ENCODE data around the gene MAPKAP1. TPM values are rescaled to one million over a fixed set of nuclear protein-coding genes. Genes with fewer than 3 reads are reported as not detected.

Gene MAPKAP1
- total RNA-seq, 1 donor from 2014 or later: 84.9 TPM

- Mint-ChIP-seq H3K36me3 (ENCODE audit: low read depth) (no peaks in the 10 kb centered on the region), H3K4me1 (no peaks in the 10 kb centered on the region), H3K27ac (no peak overlapping the region), H3K9me3 (no peaks in the 10 kb centered on the region), H3K4me3 (no peak overlapping the region), H3K27me3 (peaks cover 4% of the 10 kb centered on the region)
- TF ChIP-seq, protein P1, sequence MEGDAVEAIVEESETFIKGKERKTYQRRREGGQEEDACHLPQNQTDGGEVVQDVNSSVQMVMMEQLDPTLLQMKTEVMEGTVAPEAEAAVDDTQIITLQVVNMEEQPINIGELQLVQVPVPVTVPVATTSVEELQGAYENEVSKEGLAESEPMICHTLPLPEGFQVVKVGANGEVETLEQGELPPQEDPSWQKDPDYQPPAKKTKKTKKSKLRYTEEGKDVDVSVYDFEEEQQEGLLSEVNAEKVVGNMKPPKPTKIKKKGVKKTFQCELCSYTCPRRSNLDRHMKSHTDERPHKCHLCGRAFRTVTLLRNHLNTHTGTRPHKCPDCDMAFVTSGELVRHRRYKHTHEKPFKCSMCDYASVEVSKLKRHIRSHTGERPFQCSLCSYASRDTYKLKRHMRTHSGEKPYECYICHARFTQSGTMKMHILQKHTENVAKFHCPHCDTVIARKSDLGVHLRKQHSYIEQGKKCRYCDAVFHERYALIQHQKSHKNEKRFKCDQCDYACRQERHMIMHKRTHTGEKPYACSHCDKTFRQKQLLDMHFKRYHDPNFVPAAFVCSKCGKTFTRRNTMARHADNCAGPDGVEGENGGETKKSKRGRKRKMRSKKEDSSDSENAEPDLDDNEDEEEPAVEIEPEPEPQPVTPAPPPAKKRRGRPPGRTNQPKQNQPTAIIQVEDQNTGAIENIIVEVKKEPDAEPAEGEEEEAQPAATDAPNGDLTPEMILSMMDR (IDR thresholded peaks at IDR 0.05): no peak
- POLR2A ChIA-PET: no interaction called here
- intact Hi-C loops (cut with micrococcal nuclease): no loop called here
- ATAC-seq (ENCODE audit: low read depth) (no peak), DNase-seq (no peak)
- CTCF ChIA-PET: no interaction called here
These were observed 318.0 kb downstream of the MAPKAP1 start for GRCh38 chr9:125388978-125389377.

GRCh38 chr9:125387861-125388524, 319.0 kb downstream of the MAPKAP1 start:
- H3K27ac Mint-ChIP-seq: no peak overlapping the region
- no peak for DNase-seq
- H3K4me1 Mint-ChIP-seq: no peaks in the 10 kb centered on the region
- TF ChIP-seq, protein P1 (IDR thresholded peaks at IDR 0.05): no peak
- peaks cover 4% of the 10 kb centered on the region for H3K27me3 Mint-ChIP-seq
- no peak overlapping the region for H3K4me3 Mint-ChIP-seq
- no peak for ATAC-seq (ENCODE audit: low read depth)
- intact Hi-C loops (cut with micrococcal nuclease): no loop called here
- ChIA-PET CTCF (no interaction called here), POLR2A (no interaction called here)
- H3K36me3 Mint-ChIP-seq (ENCODE audit: low read depth): no peaks in the 10 kb centered on the region
- H3K9me3 Mint-ChIP-seq: no peaks in the 10 kb centered on the region

Other genes with a start within 250 kb of the MAPKAP1 start
- 23.8 and 37.2 TPM in 2 replicates for gene PBX3, start 40.2 kb upstream of the MAPKAP1 start, total RNA-seq